Left lung (tissue), 10 donors: ENCODE data around the gene GABARAP. TPM values are rescaled to one million over a fixed set of nuclear protein-coding genes. Genes with fewer than 3 reads are reported as not detected.

ENCODE experiments used
- ATAC-seq: fragments of 200-7000 bp; cut with Tn5 transposase; one replicate; pipeline ENCODE4 v1.9.1; 2020; ENCODE audit warnings: moderate library complexity
- DNase-seq, 4 donors: peaks; one replicate each; pipeline ENCODE4 v3.0.0-alpha.2; 2013 to 2020
- H3K27ac ChIP-seq, 2 donors: fragments of 200-600 bp; sonication (generic) in 1 of 2; one replicate each; pipeline versions ENCODE4 v1.5.0 to v1.8.0; 2020 to 2021
- H3K27me3 ChIP-seq, 2 donors: fragments of 200-600 bp; sonication (generic) in 1 of 2; one replicate each; pipeline versions ENCODE4 v1.5.0 to v1.8.0; 2020 to 2021
- H3K36me3 ChIP-seq, 2 donors: fragments of 200-600 bp; sonication (generic) in 1 of 2; one replicate each; pipeline versions ENCODE4 v1.5.0 to v1.8.0; 2020 to 2021
- H3K4me1 ChIP-seq, 2 donors: fragments of 200-600 bp; one replicate each; pipeline ENCODE4 v1.8.0; 2021
- H3K4me3 ChIP-seq, 2 donors: fragments of 200-600 bp; sonication (generic) in 1 of 2; one replicate each; pipeline versions ENCODE4 v1.5.0 to v1.8.0; 2020 to 2021; ENCODE audit warnings: mild to moderate bottlenecking in 1 of 2
- H3K9me3 ChIP-seq, 2 donors: fragments of 200-600 bp; sonication (generic) in 1 of 2; one replicate each; pipeline versions ENCODE4 v1.5.0 to v1.8.0; 2020 to 2021
- CTCF ChIP-seq, 2 donors: fragments of 200-600 bp; sonication (generic) in 1 of 2; IDR thresholded peaks; one replicate each; pipeline versions ENCODE4 v1.5.0 to v1.8.0; 2021; ENCODE audit warnings: antibody characterized with exemption in 2 of 2
- intact Hi-C, 2 donors: fragments of 100-400 bp; cut with DNase I; formaldehyde crosslinking; loops; one replicate each; pipeline versions ENCODE4 v1.11.2 to v1.14.2; 2022
- polyA plus RNA-seq, 6 donors: library from polyadenylated mRNA; unstranded; fragments of 120-200 nt; gene quantifications; one replicate each; pipeline ENCODE4 v1.2.1, GENCODE V29; 2013; ENCODE audit not compliant: insufficient read length in 6 of 6
- total RNA-seq, 2 donors: library from RNA; stranded (reverse); fragmentation: NEBNext Ultra II Directional; extraction: Animal tissue kit (Norgen Biotek cat#: 25700); gene quantifications; one replicate each; pipeline ENCODE4 v1.2.1, GENCODE V29; 2021
- donor health status: DM: no; HTN: yes; CAD: no.
- donor health status: DM: no; HTN: no; CAD: no.

The GABARAP gene
- total and polyA plus RNA-seq, 8 donors, result 442 to 559 (median 492) TPM

GRCh38 chr17:7224110-7224509, 18.1 kb downstream of the GABARAP start:
- no peak for ATAC-seq
- no peak for TF ChIP-seq CTCF (IDR thresholded peaks at IDR 0.05)
- intact Hi-C loops, result no loop called here
- H3K27me3 ChIP-seq, result no peaks in the 10 kb centered on the region
- DNase-seq, result no peak
- H3K27ac ChIP-seq, result no peak overlapping the region
- H3K36me3 ChIP-seq, result peaks cover 0 to 84% of the 10 kb centered on the region in 2 donors
- no peak overlapping the region for H3K4me3 ChIP-seq
- peaks cover 16 to 25% of the 10 kb centered on the region in 2 donors for H3K4me1 ChIP-seq
- H3K9me3 ChIP-seq, result no peaks in the 10 kb centered on the region

- Histone ChIP-seq H3K4me3 (no peak overlapping the region), H3K4me1 (peaks cover 16 to 32% of the 10 kb centered on the region in 2 donors), H3K36me3 (peaks cover 0 to 77% of the 10 kb centered on the region in 2 donors), H3K27me3 (no peaks in the 10 kb centered on the region), H3K27ac (no peak overlapping the region), H3K9me3 (no peaks in the 10 kb centered on the region)
- ATAC-seq (no peak), DNase-seq (no peak)
- TF ChIP-seq CTCF (IDR thresholded peaks at IDR 0.05), result no peak
- intact Hi-C loops, result no loop called here
These were observed 18.9 kb downstream of the GABARAP start for GRCh38 chr17:7223375-7223774.

GRCh38 chr17:7222972-7223292, 19.3 kb downstream of the GABARAP start:
- H3K36me3 ChIP-seq, result peaks cover 0 to 73% of the 10 kb centered on the region in 2 donors
- ATAC-seq, result no peak
- no peaks in the 10 kb centered on the region for H3K27me3 ChIP-seq
- no peak for TF ChIP-seq CTCF (IDR thresholded peaks at IDR 0.05)
- H3K9me3 ChIP-seq, result no peaks in the 10 kb centered on the region
- intact Hi-C loops, result no loop called here
- DNase-seq, result peak in 1 of 4 donors; percentile 44
- H3K4me3 ChIP-seq, result no peak overlapping the region
- no peak overlapping the region for H3K27ac ChIP-seq
- H3K4me1 ChIP-seq, result peaks cover 16 to 37% of the 10 kb centered on the region in 2 donors

GRCh38 chr17:7222093-7222971, 19.9 kb downstream of the GABARAP start:
- no peak for TF ChIP-seq CTCF (IDR thresholded peaks at IDR 0.05)
- peaks cover 0 to 67% of the 10 kb centered on the region in 2 donors for H3K36me3 ChIP-seq

GRCh38 chr17:7221278-7222092, 20.8 kb downstream of the GABARAP start:
- Histone ChIP-seq H3K4me3 (peak overlapping the region in 1 of 2 donors; percentile 65), H3K4me1 (peaks cover 16 to 44% of the 10 kb centered on the region in 2 donors), H3K27ac (peak overlapping the region in 1 of 2 donors; percentile 88), H3K9me3 (no peaks in the 10 kb centered on the region), H3K36me3 (peaks cover 0 to 58% of the 10 kb centered on the region in 2 donors), H3K27me3 (no peaks in the 10 kb centered on the region)
- TF ChIP-seq CTCF (IDR thresholded peaks at IDR 0.05), result no peak
- ATAC-seq (no peak), DNase-seq (no peak)
- intact Hi-C loops, result no loop called here

More at GRCh38 chr17:7222093-7222971, 19.9 kb downstream of the GABARAP start:
- Histone ChIP-seq H3K9me3 (no peaks in the 10 kb centered on the region), H3K27ac (no peak overlapping the region), H3K27me3 (no peaks in the 10 kb centered on the region), H3K4me3 (no peak overlapping the region), H3K4me1 (peaks cover 16 to 42% of the 10 kb centered on the region in 2 donors)
- DNase-seq (no peak), ATAC-seq (no peak)
- intact Hi-C loops, result no loop called here
